GM10248 (cell line): ENCODE results near the gene POLR2A.

Experiments used
- CTCF ChIA-PET: fragments of 300-600 bp; sonication (Branson Sonifier 250); formaldehyde crosslinking; extraction: SDS; loops from one replicate; lab custom pipeline; 2021; ENCODE audit warnings: antibody characterized with exemption; lab: Yijun Ruan, JAX
- POLR2A ChIA-PET: fragments of 350-650 bp; sonication (Branson Sonifier 250); formaldehyde crosslinking; extraction: SDS; loops from one replicate; lab custom pipeline; 2020; ENCODE audit warnings: antibody characterized with exemption; lab: Yijun Ruan, JAX
- DNase-seq: peaks from one replicate; pipeline ENCODE4 v3.0.0; 2012; ENCODE audit errors: extremely low spot score
- CTCF ChIP-seq: IDR thresholded peaks from 2 replicates; pipeline ENCODE4 v1.5.1; 2012; ENCODE audit warnings: mild to moderate bottlenecking, low read depth; ENCODE audit errors: extremely low read depth, missing control alignments, control extremely low read depth

The POLR2A gene

GRCh38 chr17:7443499-7444485 lies 40.4 kb upstream of the POLR2A start:
- POLR2A ChIA-PET = interaction anchor here (1.2 to 1.7 kb wide), 2 partner anchors 40 to 41 kb away, joined by 3 to 6 read pairs; partner anchors contain the start of genes POLR2A and TMEM256
- no peak for DNase-seq
- TF ChIP-seq CTCF = no peak
- CTCF ChIA-PET = interaction anchor here (0.8 to 5.4 kb wide), 9 partner anchors 8 to 117 kb away, joined by 3 to 39 read pairs (median 4); partner anchors contain the start of genes SENP3 and TMEM102

GRCh38 chr17:7444682-7445618 lies 39.2 kb upstream of the POLR2A start, which contains the start of gene CHRNB1:
CHRNB1 (plus strand) TSS chr17:7445061; CDS start chr17:7445128, 67 bp downstream.
- ChIA-PET POLR2A (interaction anchor here (1.0 to 1.7 kb wide), 3 partner anchors 19 to 41 kb away, joined by 3 to 10 read pairs (median 7); partner anchors contain the start of genes POLR2A and TMEM256), CTCF (interaction anchor here (0.9 to 5.4 kb wide), 8 partner anchors 8 to 116 kb away, joined by 3 to 39 read pairs (median 4); partner anchors contain the start of genes SPEM2 and TMEM102)
- TF ChIP-seq CTCF = no peak

GRCh38 chr17:7445619-7445968 lies 38.6 kb upstream of the POLR2A start:
- peak; percentile 49 for DNase-seq
- ChIA-PET CTCF (interaction anchor here (1.1 to 5.4 kb wide), 4 partner anchors 9 to 115 kb away, joined by 3 to 39 read pairs (median 6); partner anchors contain the start of genes SPEM2 and TMEM102), POLR2A (interaction anchor here (1.0 to 1.6 kb wide), 3 partner anchors 11 to 39 kb away, joined by 4 to 10 read pairs (median 8); partner anchors contain the start of gene POLR2A)
- no peak for TF ChIP-seq CTCF

More at GRCh38 chr17:7444682-7445618, 39.2 kb upstream of the POLR2A start, which contains the start of gene CHRNB1:
- DNase-seq = peak; percentile 71

- ChIA-PET POLR2A (interaction anchor here (0.5 kb wide), 1 partner anchor 48 kb away, joined by 6 read pairs; no protein-coding TSS in a partner anchor), CTCF (interaction anchor here (5.4 kb wide), 1 partner anchor 12 kb away, joined by 39 read pairs; the partner anchor contains the start of gene TMEM102)
- no peak for DNase-seq
- TF ChIP-seq CTCF = no peak
Observed at GRCh38 chr17:7448461-7448860, 35.7 kb upstream of the POLR2A start.

- POLR2A ChIA-PET = no interaction called here
- no peak for TF ChIP-seq CTCF
- CTCF ChIA-PET = no interaction called here
- no peak for DNase-seq
Observed at GRCh38 chr17:7459961-7460545, 24.1 kb upstream of the POLR2A start.
